Ishikawa (cell line): Measurements from ENCODE around the gene CCL4.

Experiments
- CEBPB ChIP-seq: IDR thresholded peaks from 2 replicates; pipeline ENCODE4 v1.6.1; 2012
- CREB1 ChIP-seq: IDR thresholded peaks from 2 replicates; pipeline ENCODE4 v1.6.1; 2012; ENCODE audit warnings: low read depth
- EGR1 ChIP-seq: IDR thresholded peaks from 2 replicates; pipeline ENCODE4 v1.6.1; 2012
- EP300 ChIP-seq: IDR thresholded peaks from 2 replicates; pipeline ENCODE4 v1.6.1; 2012; ENCODE audit warnings: borderline replicate concordance
- FOXM1 ChIP-seq: IDR thresholded peaks from 2 replicates; pipeline ENCODE4 v1.6.1; 2012; ENCODE audit warnings: low read depth, borderline replicate concordance
- NFIC ChIP-seq: IDR thresholded peaks from 2 replicates; pipeline ENCODE4 v1.6.1; 2012
- RAD21 ChIP-seq: IDR thresholded peaks from 2 replicates; pipeline ENCODE4 v1.6.1; 2012; ENCODE audit warnings: low read depth
- TAF1 ChIP-seq: IDR thresholded peaks from 2 replicates; pipeline ENCODE4 v1.6.1; 2012; ENCODE audit warnings: low read depth, mild to moderate bottlenecking
- TCF12 ChIP-seq: IDR thresholded peaks from 2 replicates; pipeline ENCODE4 v1.6.1; 2012; ENCODE audit warnings: low read depth
- TEAD4 ChIP-seq: IDR thresholded peaks from 2 replicates; pipeline ENCODE4 v1.6.1; 2012
- USF1 ChIP-seq: IDR thresholded peaks from 2 replicates; pipeline ENCODE4 v1.6.1; 2012
- YY1 ChIP-seq: IDR thresholded peaks from 2 replicates; pipeline ENCODE4 v1.6.1; 2012; ENCODE audit warnings: low read depth
- ZBTB7A ChIP-seq: IDR thresholded peaks from 2 replicates; pipeline ENCODE4 v1.6.1; 2012; ENCODE audit warnings: low read depth
- TF ChIP-seq, protein P1 (sequence below): IDR thresholded peaks from 2 replicates; pipeline ENCODE4 v1.6.1; 2012
- TF ChIP-seq, protein P2 (sequence below): IDR thresholded peaks from 2 replicates; pipeline ENCODE4 v1.6.1; 2012; ENCODE audit warnings: low read depth, mild to moderate bottlenecking

The CCL4 gene

DNA sequence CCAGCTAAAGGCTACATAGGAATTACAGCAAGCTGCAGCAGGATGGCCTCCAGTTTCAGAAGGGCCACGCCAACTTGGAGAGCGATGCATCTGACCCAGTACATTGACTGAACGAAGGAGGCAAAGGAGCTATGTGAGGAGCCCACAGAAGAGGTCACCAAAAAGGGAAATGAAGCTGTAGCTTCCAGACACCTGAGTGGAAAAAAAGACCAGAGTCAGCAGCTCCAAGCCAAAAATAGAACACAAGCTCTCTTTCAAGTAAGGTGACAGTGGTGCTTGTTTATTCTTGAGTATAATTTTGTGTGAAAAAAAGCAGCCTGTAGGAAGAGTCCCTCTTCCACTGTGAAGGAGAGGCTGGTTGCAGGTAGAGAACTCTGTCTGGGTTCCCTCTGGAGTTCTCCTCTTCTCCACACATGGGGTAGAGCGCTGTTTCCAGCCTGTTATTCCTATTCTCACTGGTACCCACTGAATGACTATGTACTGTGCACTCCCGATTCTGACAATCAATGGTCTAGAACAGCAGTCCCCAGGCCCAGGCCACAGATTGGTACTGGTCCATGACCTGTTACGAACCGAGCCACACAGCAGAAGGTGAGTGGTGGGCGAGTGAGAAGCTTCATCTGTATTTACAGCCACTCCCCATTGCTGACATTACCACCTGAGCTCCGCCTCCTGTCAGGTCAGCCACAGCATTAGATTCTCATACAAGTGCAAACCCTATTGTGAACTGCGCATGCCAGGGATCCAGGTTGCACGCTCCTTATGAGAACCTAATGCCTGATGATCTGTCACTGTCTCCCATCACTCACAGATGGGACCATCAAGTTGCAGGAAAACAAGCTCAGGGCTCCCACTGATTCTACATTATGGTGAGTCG is 15.1 kb downstream of the CCL4 start:
- TF ChIP-seq EP300 (no peak), CREB1 (no peak)
- TF ChIP-seq, protein P1, sequence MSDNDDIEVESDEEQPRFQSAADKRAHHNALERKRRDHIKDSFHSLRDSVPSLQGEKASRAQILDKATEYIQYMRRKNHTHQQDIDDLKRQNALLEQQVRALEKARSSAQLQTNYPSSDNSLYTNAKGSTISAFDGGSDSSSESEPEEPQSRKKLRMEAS: no peak

DNA sequence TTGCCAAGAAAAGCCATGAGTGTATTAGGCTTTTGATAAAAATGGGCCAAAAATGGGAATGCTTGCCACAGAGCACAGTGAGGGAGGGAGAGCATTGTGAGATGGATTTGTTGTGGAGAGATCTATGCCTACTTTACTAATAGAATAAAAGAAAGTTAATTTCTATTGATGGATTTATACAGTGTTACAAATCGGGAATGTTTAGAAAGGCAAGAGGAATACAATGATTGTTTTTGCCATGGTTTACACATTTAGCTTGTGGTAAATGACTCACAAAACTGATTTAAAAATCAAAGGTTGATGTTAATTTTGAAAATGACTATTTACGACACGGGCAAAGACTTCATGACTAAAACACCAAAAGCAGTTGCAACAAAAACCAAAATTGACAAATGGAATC is 16.6 kb downstream of the CCL4 start:
- no peak for TF ChIP-seq TCF12
- TF ChIP-seq NFIC: no peak
- TF ChIP-seq TEAD4: no peak
- no peak for TF ChIP-seq CEBPB

- TF ChIP-seq TCF12: no peak
- no peak for TF ChIP-seq TAF1
- no peak for TF ChIP-seq YY1
- TF ChIP-seq, protein P1: no peak
- TF ChIP-seq CREB1: no peak
These were observed 19.8 kb downstream of the CCL4 start for GRCh38 chr17:36123431-36123830.

- TF ChIP-seq, protein P1: no peak
- TF ChIP-seq EGR1 (no peak), TEAD4 (no peak), TCF12 (no peak), NFIC (no peak), USF1 (peak; percentile 59)
These were observed 21.5 kb downstream of the CCL4 start for GRCh38 chr17:36124879-36125824.

GRCh38 chr17:36127199-36127893 is 23.7 kb downstream of the CCL4 start:
- TF ChIP-seq CREB1 (no peak), NFIC (no peak), FOXM1 (no peak), ZBTB7A (no peak), RAD21 (no peak), CEBPB (no peak), EGR1 (no peak), TCF12 (no peak), TEAD4 (no peak), USF1 (no peak), TAF1 (no peak)
- TF ChIP-seq, protein P1: no peak
- TF ChIP-seq, protein P2, sequence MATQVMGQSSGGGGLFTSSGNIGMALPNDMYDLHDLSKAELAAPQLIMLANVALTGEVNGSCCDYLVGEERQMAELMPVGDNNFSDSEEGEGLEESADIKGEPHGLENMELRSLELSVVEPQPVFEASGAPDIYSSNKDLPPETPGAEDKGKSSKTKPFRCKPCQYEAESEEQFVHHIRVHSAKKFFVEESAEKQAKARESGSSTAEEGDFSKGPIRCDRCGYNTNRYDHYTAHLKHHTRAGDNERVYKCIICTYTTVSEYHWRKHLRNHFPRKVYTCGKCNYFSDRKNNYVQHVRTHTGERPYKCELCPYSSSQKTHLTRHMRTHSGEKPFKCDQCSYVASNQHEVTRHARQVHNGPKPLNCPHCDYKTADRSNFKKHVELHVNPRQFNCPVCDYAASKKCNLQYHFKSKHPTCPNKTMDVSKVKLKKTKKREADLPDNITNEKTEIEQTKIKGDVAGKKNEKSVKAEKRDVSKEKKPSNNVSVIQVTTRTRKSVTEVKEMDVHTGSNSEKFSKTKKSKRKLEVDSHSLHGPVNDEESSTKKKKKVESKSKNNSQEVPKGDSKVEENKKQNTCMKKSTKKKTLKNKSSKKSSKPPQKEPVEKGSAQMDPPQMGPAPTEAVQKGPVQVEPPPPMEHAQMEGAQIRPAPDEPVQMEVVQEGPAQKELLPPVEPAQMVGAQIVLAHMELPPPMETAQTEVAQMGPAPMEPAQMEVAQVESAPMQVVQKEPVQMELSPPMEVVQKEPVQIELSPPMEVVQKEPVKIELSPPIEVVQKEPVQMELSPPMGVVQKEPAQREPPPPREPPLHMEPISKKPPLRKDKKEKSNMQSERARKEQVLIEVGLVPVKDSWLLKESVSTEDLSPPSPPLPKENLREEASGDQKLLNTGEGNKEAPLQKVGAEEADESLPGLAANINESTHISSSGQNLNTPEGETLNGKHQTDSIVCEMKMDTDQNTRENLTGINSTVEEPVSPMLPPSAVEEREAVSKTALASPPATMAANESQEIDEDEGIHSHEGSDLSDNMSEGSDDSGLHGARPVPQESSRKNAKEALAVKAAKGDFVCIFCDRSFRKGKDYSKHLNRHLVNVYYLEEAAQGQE: no peak

GRCh38 chr17:36127911-36128310 is 24.3 kb downstream of the CCL4 start:
- TF ChIP-seq EGR1 (no peak), ZBTB7A (no peak), CREB1 (no peak), NFIC (no peak), CEBPB (no peak)
- TF ChIP-seq, protein P2: no peak
- TF ChIP-seq, protein P1: no peak
